GM19397 (cell line): ENCODE data around the gene AK8.
"Not testable (repeated sequence)": the region's sequence is repeated elsewhere in the genome, so short reads cannot be mapped to it uniquely, and the experiment has no call there.

Experiments used
- ATAC-seq: cut with Tn5 transposase; IDR thresholded peaks from one replicate; pipeline ENCODE4 v1.9.1; 2021; ENCODE audit warnings: mild to moderate bottlenecking, moderate library complexity; ENCODE audit not compliant: unreplicated experiment

AK8 gene

DNA sequence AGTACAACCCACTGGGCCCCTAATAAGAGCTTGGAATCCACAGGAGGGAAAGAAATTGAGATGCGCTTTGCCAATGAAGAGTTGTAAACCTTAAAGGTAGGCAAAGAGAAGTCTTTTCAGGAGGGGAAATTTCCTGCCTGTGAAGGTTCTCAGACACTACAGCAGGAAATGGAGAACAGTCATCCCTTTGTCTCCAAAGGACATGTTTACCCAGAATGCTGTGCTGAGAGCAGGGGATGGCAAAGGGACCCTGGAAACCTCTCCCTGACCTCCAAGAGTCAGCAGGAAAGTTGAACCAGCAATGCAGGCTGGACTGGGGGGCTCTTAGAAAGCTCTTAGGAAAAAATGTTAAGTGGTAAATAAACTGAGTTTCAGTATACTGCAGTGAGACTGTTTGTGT lies 103.2 kb downstream of the AK8 start:
- ATAC-seq = no peak

GRCh38 chr9:132773764-132774339 lies 104.2 kb downstream of the AK8 start:
- ATAC-seq = no peak

- no peak for ATAC-seq
These were observed 105.0 kb downstream of the AK8 start for GRCh38 chr9:132773093-132773492.

DNA sequence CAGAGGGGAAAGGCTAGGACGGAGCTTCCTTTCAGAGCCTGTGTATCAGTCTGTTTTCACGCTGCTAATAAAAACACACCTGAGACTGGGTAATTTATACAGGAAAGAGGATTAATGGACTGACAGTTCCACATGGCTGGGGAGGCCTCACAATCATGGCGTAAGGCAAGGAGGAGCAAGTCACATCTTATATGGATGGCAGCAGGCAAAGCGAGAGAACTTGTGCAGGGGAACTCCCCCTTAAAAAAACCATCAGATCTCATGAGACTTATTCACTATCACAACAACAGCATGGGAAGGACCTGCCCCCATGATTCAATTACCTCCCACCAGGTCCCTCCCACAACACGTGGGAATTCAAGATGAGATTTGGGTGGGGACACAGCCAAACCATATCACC lies 106.3 kb downstream of the AK8 start:
- ATAC-seq = not testable (repeated sequence)

DNA sequence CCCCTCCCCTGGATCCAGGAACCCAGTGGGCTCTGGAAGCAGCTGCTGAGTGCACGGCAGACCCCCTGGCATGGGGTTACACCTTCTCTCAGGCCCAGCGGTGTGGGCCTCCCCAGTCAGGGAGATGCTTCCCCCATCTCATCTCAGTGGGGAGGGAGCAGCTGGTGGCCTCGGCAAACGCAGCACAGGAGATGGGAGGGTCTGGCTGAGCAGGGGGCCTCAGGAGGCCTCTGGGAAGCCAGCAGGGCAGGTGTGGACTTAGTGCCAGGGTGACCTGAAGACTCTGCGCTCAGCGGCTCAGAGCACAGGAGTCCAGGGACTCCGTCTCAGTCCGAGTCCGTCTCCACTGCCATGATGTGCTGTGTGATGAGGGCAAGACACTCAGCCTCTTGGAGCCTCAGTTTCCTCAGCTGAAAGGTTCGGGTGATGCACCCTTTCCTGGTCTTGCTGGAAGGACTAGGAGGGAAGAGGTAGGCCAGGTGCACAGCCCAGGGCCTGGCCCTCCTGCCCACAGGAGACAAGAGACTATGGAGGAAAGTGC lies 107.2 kb downstream of the AK8 start:
- ATAC-seq = no peak

- peak; percentile 64 for ATAC-seq
These were observed 107.9 kb downstream of the AK8 start for GRCh38 chr9:132769906-132770769.

DNA sequence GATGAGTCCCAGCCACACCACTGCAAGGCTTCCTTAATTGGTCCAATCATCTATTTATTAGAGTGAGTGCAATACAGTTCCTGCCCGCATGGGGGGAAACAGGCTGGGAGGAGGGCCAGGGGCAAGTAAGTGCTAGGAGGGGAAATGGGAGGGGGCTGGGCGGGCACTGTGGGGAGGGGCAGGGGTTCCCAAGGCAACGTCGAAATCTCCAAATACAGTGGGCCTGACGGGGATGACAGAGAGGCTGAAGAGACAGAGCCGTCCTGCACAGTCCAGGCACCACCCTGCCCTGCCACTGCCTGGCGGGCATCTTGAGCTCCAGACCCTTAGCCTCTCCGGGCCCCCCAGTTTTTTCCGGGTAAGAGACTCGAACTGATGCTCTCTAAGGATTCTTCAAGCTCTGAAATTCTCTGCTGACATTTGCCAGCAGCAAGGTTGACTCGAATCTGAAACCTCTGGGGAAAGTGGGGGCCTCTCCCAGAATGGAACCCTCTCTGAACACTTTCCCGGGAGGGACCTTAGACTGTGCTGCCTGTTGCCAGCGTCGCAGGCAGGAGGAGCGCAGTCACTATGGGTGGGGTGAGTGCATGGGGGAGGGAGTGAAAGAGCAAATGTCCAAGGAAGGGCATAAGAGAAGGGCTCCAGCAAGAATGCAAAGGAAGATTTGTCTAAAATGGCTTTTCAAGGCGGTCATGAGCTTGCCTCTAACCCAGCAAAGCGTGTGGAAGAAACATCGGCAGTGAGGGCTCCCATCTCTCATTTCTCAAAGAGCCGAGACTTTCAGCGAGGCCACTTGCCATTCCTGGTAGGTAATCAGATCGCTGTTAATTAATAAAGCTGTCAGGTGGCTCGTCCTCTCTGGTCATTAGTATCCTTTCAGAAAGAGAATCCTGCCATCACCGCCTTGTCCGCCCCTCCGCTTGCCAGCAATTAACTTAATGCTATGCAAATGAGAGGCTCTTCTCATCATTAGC lies 108.9 kb downstream of the AK8 start:
- ATAC-seq = peak; percentile 30

DNA sequence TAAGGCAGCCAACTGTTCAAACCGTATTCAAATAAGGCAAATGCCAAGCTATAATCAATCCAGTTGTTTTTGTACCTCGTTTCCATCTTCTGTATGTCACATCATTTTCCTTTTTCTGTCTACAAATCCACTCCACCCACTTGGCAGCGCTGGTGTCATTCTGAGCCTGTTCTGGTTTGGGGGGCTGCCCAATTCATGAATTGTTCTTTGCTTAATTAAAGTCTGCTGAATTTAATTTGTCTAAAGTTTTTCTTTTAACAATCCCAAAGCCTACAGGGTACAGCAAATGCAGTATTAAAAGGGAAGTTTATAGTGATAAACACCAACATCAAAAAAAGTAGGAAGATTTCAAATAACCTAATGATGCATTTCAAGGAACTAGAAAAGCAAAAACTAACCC lies 114.5 kb downstream of the AK8 start:
- no peak for ATAC-seq

GRCh38 chr9:132762896-132763295 lies 115.2 kb downstream of the AK8 start:
- no peak for ATAC-seq

GRCh38 chr9:132761602-132762001 lies 116.5 kb downstream of the AK8 start:
- ATAC-seq = no peak

- no peak for ATAC-seq
These were observed 118.0 kb downstream of the AK8 start for GRCh38 chr9:132760057-132760456.

- no peak for ATAC-seq
These were observed 121.1 kb downstream of the AK8 start for GRCh38 chr9:132757016-132757415.

DNA sequence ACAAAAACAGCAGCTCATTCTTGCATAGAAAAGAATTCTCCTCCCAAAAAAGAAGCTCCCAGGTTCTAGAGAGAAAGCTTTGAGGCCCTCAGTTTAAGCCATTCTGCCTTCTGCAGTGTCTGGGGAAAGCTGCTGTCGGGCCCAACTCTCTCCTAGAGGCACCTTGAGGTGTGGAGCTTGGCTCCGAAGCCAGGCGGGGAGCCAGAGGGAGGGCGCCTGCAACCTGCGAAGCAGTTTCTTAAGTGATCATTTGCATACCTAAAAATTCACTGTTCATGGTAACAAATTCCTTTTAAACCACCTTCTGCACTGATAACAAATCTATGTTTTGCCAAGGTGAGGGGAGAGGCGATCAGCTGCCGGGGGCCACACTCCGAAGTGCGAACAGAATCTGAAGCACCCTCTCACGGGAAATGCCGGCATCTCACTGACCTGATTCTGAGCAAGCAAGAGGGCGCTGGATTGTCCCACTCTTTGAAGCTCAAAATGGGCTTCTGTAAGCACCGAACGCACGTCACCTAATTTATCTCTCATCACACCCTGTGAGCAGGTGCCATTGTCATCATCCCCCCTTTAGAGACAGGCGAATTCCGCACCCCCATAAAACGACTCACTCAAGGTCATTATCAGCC lies 121.8 kb downstream of the AK8 start:
- no peak for ATAC-seq

DNA sequence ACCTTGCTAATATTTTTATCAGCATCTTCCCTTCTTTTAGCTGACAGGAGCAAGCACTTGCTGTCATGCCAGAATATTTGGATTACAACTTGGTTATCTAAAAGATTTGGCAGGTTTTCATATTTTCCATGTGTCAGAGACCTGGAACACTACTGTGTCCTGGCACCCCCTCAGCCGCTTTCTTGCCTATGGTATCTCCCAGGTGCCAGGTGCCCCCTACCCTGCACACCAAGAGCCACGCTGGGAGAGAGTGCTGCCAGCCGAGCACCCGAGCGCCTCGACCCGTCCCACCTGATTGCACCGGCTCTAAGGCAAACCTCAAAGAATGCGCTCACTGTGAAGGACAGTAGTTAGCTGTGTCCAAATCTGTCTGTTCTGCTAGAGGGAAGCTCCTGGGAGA lies 123.0 kb downstream of the AK8 start:
- no peak for ATAC-seq

- no peak for ATAC-seq
These were observed 123.8 kb downstream of the AK8 start for GRCh38 chr9:132754236-132754635.

- no peak for ATAC-seq
These were observed 124.5 kb downstream of the AK8 start for GRCh38 chr9:132753593-132753880.

DNA sequence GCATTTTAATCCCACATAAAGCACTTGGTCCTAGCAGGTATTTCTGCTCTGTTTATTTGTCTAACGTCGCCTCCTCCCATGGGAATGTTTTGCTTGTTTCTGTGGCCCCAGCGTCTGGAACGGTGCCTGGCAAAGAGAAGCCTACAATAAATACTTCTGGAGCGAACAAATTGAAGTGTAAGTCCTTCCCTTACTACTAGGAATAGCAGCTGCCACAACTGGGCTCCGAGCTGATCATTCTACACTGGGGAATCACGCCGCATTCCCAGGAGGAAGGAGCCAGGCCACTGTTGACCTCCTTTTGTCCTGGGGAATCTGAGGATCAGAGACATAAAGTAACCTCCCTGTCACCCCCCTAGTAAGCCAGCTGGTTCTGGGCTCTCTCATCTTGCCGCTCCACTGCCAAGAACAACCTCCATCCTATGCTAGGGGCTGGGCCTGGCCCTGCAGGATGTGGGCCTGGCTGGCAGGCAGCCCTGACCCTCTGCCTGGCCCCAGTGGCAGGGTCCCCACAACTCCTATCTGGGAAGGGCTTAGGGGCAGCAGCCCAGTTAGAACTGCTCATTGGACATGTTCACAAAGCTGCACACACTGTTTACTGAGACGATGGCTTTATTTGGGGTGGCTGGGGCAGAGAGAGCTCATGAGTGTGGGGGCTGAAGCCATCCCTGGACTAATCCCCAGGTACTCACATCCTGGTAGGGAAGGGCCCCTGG lies 125.0 kb downstream of the AK8 start:
- ATAC-seq = no peak

GRCh38 chr9:132750668-132751067 lies 127.4 kb downstream of the AK8 start:
- no peak for ATAC-seq

GRCh38 chr9:132749306-132749705 lies 128.8 kb downstream of the AK8 start:
- ATAC-seq = no peak

GRCh38 chr9:132748450-132748849 lies 129.6 kb downstream of the AK8 start:
- no peak for ATAC-seq
